Measurements from ENCODE around the gene TUBG2.

The TUBG2 gene

DNA sequence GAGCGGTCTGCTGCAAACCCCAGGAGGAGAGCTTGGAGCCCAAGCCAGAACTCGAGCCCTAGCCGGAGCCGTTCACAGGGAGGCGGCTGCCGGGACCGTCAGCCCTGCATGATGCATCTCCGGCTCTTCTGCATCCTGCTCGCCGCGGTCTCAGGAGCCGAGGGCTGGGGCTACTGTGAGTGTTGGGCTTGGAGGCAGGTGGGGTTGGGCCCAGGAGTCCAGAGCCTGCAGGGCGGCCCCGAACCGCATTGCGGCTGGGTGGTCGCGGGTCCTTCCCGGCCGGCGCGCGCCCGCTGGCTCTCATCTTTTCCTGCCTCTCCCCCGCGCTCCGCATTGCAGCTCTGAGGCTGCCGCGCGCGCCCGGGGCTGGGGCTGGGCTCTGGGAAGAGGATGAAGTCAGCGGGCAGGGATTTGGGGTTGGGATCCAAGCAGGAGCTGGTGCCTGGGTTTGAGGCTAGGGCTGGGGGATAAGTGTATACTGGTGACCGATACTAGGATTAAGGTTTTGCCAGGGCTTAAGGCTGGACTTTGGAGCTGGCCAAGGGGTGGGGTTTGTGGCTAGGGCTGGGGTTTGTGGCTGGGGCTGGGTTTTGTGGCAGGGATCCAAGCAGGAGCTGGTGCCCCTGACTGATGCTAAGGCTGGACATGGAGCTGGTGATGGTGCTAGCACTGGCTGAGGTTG is 23.8 kb downstream of the TUBG2 start:
- DNase-seq (no peak), ATAC-seq (ENCODE audit: insufficient read depth, low read depth) (no peak)
- Histone ChIP-seq H4K20me1 (ENCODE audit: insufficient read depth, low read length) (no peaks in the 10 kb centered on the region), H3K36me3 (ENCODE audit: insufficient read depth, low read length) (no peaks in the 10 kb centered on the region), H3K4me3 (ENCODE audit: low read depth in 1 of 2, low read length in 2 of 2) (no peak overlapping the region), H3K9me3 (ENCODE audit: insufficient read depth, low read length, severe bottlenecking) (no peaks in the 10 kb centered on the region), H3K9ac (ENCODE audit: low read depth, low read length) (no peak overlapping the region), H3K4me1 (ENCODE audit: insufficient read depth, low read length) (peaks cover 32% of the 10 kb centered on the region), H3K4me2 (ENCODE audit: insufficient read depth, low read length) (no peak overlapping the region), H3K27ac (ENCODE audit: low read length) (no peak overlapping the region), H3K79me2 (ENCODE audit: insufficient read depth, low read length) (no peaks in the 10 kb centered on the region), H3K27me3 (ENCODE audit: insufficient read depth, low read length, poor library complexity) (no peaks in the 10 kb centered on the region), H2AFZ (ENCODE audit: low read depth, low read length) (no peak overlapping the region)
- TF ChIP-seq EZH2 (IDR thresholded peaks at IDR 0.05; ENCODE audit: borderline replicate concordance, low read depth, low read length, severe bottlenecking) = no peak
- TF ChIP-seq CTCF (IDR thresholded peaks at IDR 0.05; ENCODE audit: borderline replicate concordance, extremely low read depth, low read length, poor library complexity, severe bottlenecking) = no peak

- Histone ChIP-seq H3K4me1 (ENCODE audit: insufficient read depth, low read length) (peaks cover 30% of the 10 kb centered on the region), H3K4me3 (ENCODE audit: low read depth in 1 of 2, low read length in 2 of 2) (no peak overlapping the region), H3K27ac (ENCODE audit: low read length) (no peak overlapping the region), H4K20me1 (ENCODE audit: insufficient read depth, low read length) (no peaks in the 10 kb centered on the region; the same call in 1 of the 2 replicates), H2AFZ (ENCODE audit: low read depth, low read length) (no peak overlapping the region), H3K79me2 (ENCODE audit: insufficient read depth, low read length) (no peaks in the 10 kb centered on the region), H3K9ac (ENCODE audit: low read depth, low read length) (no peak overlapping the region), H3K4me2 (ENCODE audit: insufficient read depth, low read length) (no peak overlapping the region), H3K27me3 (ENCODE audit: insufficient read depth, low read length, poor library complexity) (no peaks in the 10 kb centered on the region), H3K9me3 (ENCODE audit: insufficient read depth, low read length, severe bottlenecking) (no peaks in the 10 kb centered on the region), H3K36me3 (ENCODE audit: insufficient read depth, low read length) (no peaks in the 10 kb centered on the region)
- ATAC-seq (ENCODE audit: insufficient read depth, low read depth) = no peak
- no peak for TF ChIP-seq EZH2 (IDR thresholded peaks at IDR 0.05; ENCODE audit: borderline replicate concordance, low read depth, low read length, severe bottlenecking)
- TF ChIP-seq CTCF (IDR thresholded peaks at IDR 0.05; ENCODE audit: borderline replicate concordance, extremely low read depth, low read length, poor library complexity, severe bottlenecking) = no peak
- DNase-seq = no peak
These were observed 24.4 kb downstream of the TUBG2 start for GRCh38 chr17:42683407-42684034.

- no peak overlapping the region for H3K4me2 ChIP-seq (ENCODE audit: insufficient read depth, low read length)
- DNase-seq (no peak), ATAC-seq (ENCODE audit: insufficient read depth, low read depth) (no peak)
- no peaks in the 10 kb centered on the region for H3K79me2 ChIP-seq (ENCODE audit: insufficient read depth, low read length)
- H3K4me1 ChIP-seq (ENCODE audit: insufficient read depth, low read length) = peaks cover 16% of the 10 kb centered on the region
- TF ChIP-seq EZH2 (IDR thresholded peaks at IDR 0.05; ENCODE audit: borderline replicate concordance, low read depth, low read length, severe bottlenecking) (no peak), CTCF (IDR thresholded peaks at IDR 0.05; ENCODE audit: borderline replicate concordance, extremely low read depth, low read length, poor library complexity, severe bottlenecking) (no peak)
- no peak overlapping the region for H3K4me3 ChIP-seq (ENCODE audit: low read depth in 1 of 2, low read length in 2 of 2)
- no peak overlapping the region for H2AFZ ChIP-seq (ENCODE audit: low read depth, low read length)
- H3K27me3 ChIP-seq (ENCODE audit: insufficient read depth, low read length, poor library complexity) = no peaks in the 10 kb centered on the region
- no peak overlapping the region for H3K9ac ChIP-seq (ENCODE audit: low read depth, low read length)
- no peaks in the 10 kb centered on the region for H3K9me3 ChIP-seq (ENCODE audit: insufficient read depth, low read length, severe bottlenecking)
- no peaks in the 10 kb centered on the region for H3K36me3 ChIP-seq (ENCODE audit: insufficient read depth, low read length)
- H4K20me1 ChIP-seq (ENCODE audit: insufficient read depth, low read length) = no peaks in the 10 kb centered on the region; the same call in 1 of the 2 replicates
- no peak overlapping the region for H3K27ac ChIP-seq (ENCODE audit: low read length)
These were observed 26.0 kb downstream of the TUBG2 start for GRCh38 chr17:42684929-42685556.

Data from DND-41 (cell line).